HepG2 (cell line): ENCODE measurements around the gene DSTYK. TPM values are rescaled to one million over a fixed set of nuclear protein-coding genes. Genes with fewer than 3 reads are reported as not detected.

ENCODE experiments used
- ATAC-seq: fragments of 200-7000 bp; cut with Tn5 transposase; 3 replicates; pipeline ENCODE4 v1.9.1; 2020; ENCODE audit warnings: mild to moderate bottlenecking, moderate library complexity
- BruUV-seq: library from RNA; stranded (reverse); fragments of 400-500 nt; replicated peaks from 2 replicates; lab custom pipeline; 2021; lab: Mats Ljungman, UMichigan
- CTCF ChIA-PET: fragments of 300-600 bp; formaldehyde crosslinking; extraction: SDS; loops from one replicate; lab custom pipeline; 2021; ENCODE audit warnings: low total read pairs, inconsistent platforms, low intra/inter-chr PET ratio; lab: Yijun Ruan, JAX
- POLR2A ChIA-PET: fragments of 350-600 bp; sonication (Branson Sonifier 250); formaldehyde crosslinking; loops from one replicate; lab custom pipeline; 2020; ENCODE audit warnings: antibody characterized with exemption, inconsistent platforms; lab: Yijun Ruan, JAX
- DNase-seq: peaks from one replicate; pipeline ENCODE4 v3.0.0-alpha.2; 2015; ENCODE audit warnings: low spot score
- FAIRE-seq: peaks from 3 replicates; lab custom pipeline; 2011; peaks lifted over from hg19 to GRCh38; lab: Jason Lieb, UNC
- H2AFZ ChIP-seq: one replicate; pipeline ENCODE4 v1.6.1; 2011; ENCODE audit warnings: low read length, inconsistent platforms
- H3K27ac ChIP-seq: fragments of 300-600 bp; 3 replicates; pipeline ENCODE4 v1.8.0; 2011; ENCODE audit warnings: mixed run types, mild to moderate bottlenecking, mixed read lengths, low read length, inconsistent platforms; ENCODE audit not compliant: insufficient read depth; ENCODE audit errors: extremely low read length
- H3K27me3 ChIP-seq, 2 experiments: fragments of 200-600 bp in 1 of 2; 2 replicates in 1 of 2; 3 replicates in 1 of 2; pipeline versions ENCODE4 v1.6.0 to v1.8.0; 2011; ENCODE audit warnings: low read length in 2 of 2, mild to moderate bottlenecking in 2 of 2, moderate library complexity in 2 of 2, inconsistent platforms in 1 of 2; ENCODE audit not compliant: insufficient read depth in 2 of 2, control insufficient read depth in 1 of 2
- H3K36me3 ChIP-seq, 2 experiments: fragments of 200-600 bp in 1 of 2; replicated peaks in 1 of 2; 2 replicates in 1 of 2; 3 replicates in 1 of 2; pipeline versions ENCODE4 v1.5.1 to v1.8.0; 2011; ENCODE audit warnings: low read length in 2 of 2, inconsistent platforms in 1 of 2; ENCODE audit not compliant: insufficient read depth in 2 of 2, control insufficient read depth in 1 of 2
- H3K4me1 ChIP-seq: 2 replicates; pipeline ENCODE4 v1.5.1; 2012; ENCODE audit warnings: low read length, inconsistent platforms; ENCODE audit not compliant: insufficient read depth
- H3K4me2 ChIP-seq: 2 replicates; pipeline ENCODE4 v1.6.0; 2011; ENCODE audit warnings: low read depth, low read length, inconsistent platforms
- H3K4me3 ChIP-seq, 3 experiments: fragments of 200-600 bp in 1 of 3; sonication (generic), shearing (Covaris generic) in 1 of 3; replicated peaks in 1 of 3; 2 replicates each; pipeline ENCODE4 v1.5.1; 2011 to 2016; ENCODE audit warnings: low read length in 3 of 3, inconsistent platforms in 2 of 3, low read depth in 2 of 3, mild to moderate bottlenecking in 2 of 3, control low read depth in 1 of 3, mixed read lengths in 1 of 3; ENCODE audit not compliant: insufficient read depth in 1 of 3
- H3K79me2 ChIP-seq: one replicate; pipeline ENCODE4 v1.6.1; 2011; ENCODE audit warnings: low read length, inconsistent platforms; ENCODE audit not compliant: insufficient read depth
- H3K9ac ChIP-seq: 2 replicates; pipeline ENCODE4 v1.6.0; 2011; ENCODE audit warnings: mild to moderate bottlenecking, low read depth, low read length, inconsistent platforms; ENCODE audit not compliant: insufficient read depth
- H3K9me3 ChIP-seq: 2 replicates; pipeline ENCODE4 v1.5.1; 2012; ENCODE audit warnings: mild to moderate bottlenecking, low read length
- H4K20me1 ChIP-seq: 2 replicates; pipeline ENCODE4 v1.6.0; 2011; ENCODE audit warnings: inconsistent platforms, mild to moderate bottlenecking, low read length, moderate library complexity; ENCODE audit not compliant: insufficient read depth
- CCDC6 ChIP-seq: sonication (generic); formaldehyde crosslinking; IDR thresholded peaks from 2 replicates; pipeline ENCODE4 v1.8.1; 2022; ENCODE audit warnings: mild to moderate bottlenecking, missing genetic modification reagents, moderate library complexity
- CREBL2 ChIP-seq: sonication (generic); formaldehyde crosslinking; IDR thresholded peaks from 2 replicates; pipeline ENCODE4 v1.8.1; 2023; ENCODE audit warnings: missing genetic modification reagents, mild to moderate bottlenecking, borderline replicate concordance
- FOSL2 ChIP-seq: sonication (generic); formaldehyde crosslinking; IDR thresholded peaks from 2 replicates; pipeline ENCODE4 v1.4.0; 2020; ENCODE audit warnings: missing genetic modification reagents
- FOXK1 ChIP-seq: sonication (generic); formaldehyde crosslinking; IDR thresholded peaks from 2 replicates; pipeline ENCODE4 v1.4.0; 2020; ENCODE audit warnings: low read depth, missing genetic modification reagents, borderline replicate concordance
- HOXD1 ChIP-seq: sonication (generic); formaldehyde crosslinking; IDR thresholded peaks from 2 replicates; pipeline ENCODE4 v1.5.0; 2020; ENCODE audit warnings: missing genetic modification reagents
- MAX ChIP-seq: IDR thresholded peaks from 2 replicates; pipeline ENCODE4 v1.6.1; 2012; ENCODE audit warnings: inconsistent platforms
- NCOR1 ChIP-seq: fragments of 200-600 bp; sonication (generic); IDR thresholded peaks from 2 replicates; pipeline ENCODE4 v1.7.0; 2017; ENCODE audit warnings: antibody characterized with exemption, low read length, borderline replicate concordance
- PBX3 ChIP-seq: sonication (generic); formaldehyde crosslinking; IDR thresholded peaks from 2 replicates; pipeline ENCODE4 v1.8.1; 2023; ENCODE audit warnings: missing genetic modification reagents, inconsistent platforms, borderline replicate concordance
- REPIN1 ChIP-seq: sonication (generic); formaldehyde crosslinking; IDR thresholded peaks from 2 replicates; pipeline ENCODE4 v1.8.0; 2022; ENCODE audit warnings: missing genetic modification reagents, low read depth, mild to moderate bottlenecking, borderline replicate concordance
- SMC3 ChIP-seq: IDR thresholded peaks from 2 replicates; pipeline ENCODE4 v1.6.1; 2011; ENCODE audit warnings: low read length, improper control_type of control experiment
- SP2 ChIP-seq: sonication (generic); formaldehyde crosslinking; IDR thresholded peaks from 2 replicates; pipeline ENCODE4 v1.5.1; 2020; ENCODE audit warnings: mild to moderate bottlenecking, missing genetic modification reagents
- STAT6 ChIP-seq: sonication (generic); formaldehyde crosslinking; IDR thresholded peaks from 2 replicates; pipeline ENCODE4 v1.4.0; 2020; ENCODE audit warnings: missing genetic modification reagents, mild to moderate bottlenecking, borderline replicate concordance
- YEATS4 ChIP-seq: sonication (generic); formaldehyde crosslinking; IDR thresholded peaks from 2 replicates; pipeline ENCODE4 v1.4.0; 2020; ENCODE audit warnings: missing genetic modification reagents, borderline replicate concordance
- ZBTB38 ChIP-seq: sonication (generic); formaldehyde crosslinking; IDR thresholded peaks from 2 replicates; pipeline ENCODE4 v1.5.1; 2020; ENCODE audit warnings: mild to moderate bottlenecking, missing genetic modification reagents
- ZBTB44 ChIP-seq: sonication (generic); formaldehyde crosslinking; IDR thresholded peaks from 2 replicates; pipeline ENCODE4 v1.4.0; 2020; ENCODE audit warnings: missing genetic modification reagents
- ZNF513 ChIP-seq: sonication (generic); formaldehyde crosslinking; conservative IDR thresholded peaks from 2 replicates; pipeline ENCODE4 v1.5.0; 2020; ENCODE audit warnings: missing genetic modification reagents
- ZNF549 ChIP-seq: sonication (generic); formaldehyde crosslinking; IDR thresholded peaks from 2 replicates; pipeline ENCODE4 v1.5.0; 2020; ENCODE audit warnings: missing genetic modification reagents
- ZNF563 ChIP-seq: sonication (generic); formaldehyde crosslinking; IDR thresholded peaks from 2 replicates; pipeline ENCODE4 v1.8.0; 2022; ENCODE audit warnings: mild to moderate bottlenecking, moderate library complexity, missing genetic modification reagents
- WGBS: methylation state at CpG from one replicate; pipeline ENCODE4 v1.1.6; 2017; ENCODE audit warnings: low lambda C conversion rate; 5-methylcytosine and 5-hydroxymethylcytosine counted together
- in situ Hi-C: cut with HindIII; loops from 2 replicates; pipeline ENCODE4 v1.10.0; 2017; ENCODE audit warnings: low pct_unique_long_range_greater_than_20kb; ENCODE audit not compliant: extremely low pct_ligation_motif_present
- intact Hi-C: fragments of 100-400 bp; cut with micrococcal nuclease; formaldehyde crosslinking; loops from one replicate; pipeline ENCODE4 v1.10.0; 2022; ENCODE audit not compliant: unreplicated experiment
- polyA plus RNA-seq, 8 experiments: library from polyadenylated mRNA; depleted of rRNA in 3 of 8; stranded (reverse) in 7 of 8; unstranded in 1 of 8; fragments of >200 nt; fragmentation: Illumina TruSeq in 4 of 8; extraction: Trizol in 4 of 8; gene quantifications; 2 replicates each; pipeline versions ENCODE4 v1.2.1 to v1.2.3, GENCODE V29; 2011 to 2016; ENCODE audit warnings: low read depth in 4 of 8, missing spikeins in 1 of 8, mixed read lengths in 1 of 8; ENCODE audit not compliant: insufficient read depth in 1 of 8
- total RNA-seq, 5 experiments: library from RNA; depleted of rRNA; stranded (reverse); fragments of >200 nt; fragmentation: Illumina TruSeq; extraction: Trizol; gene quantifications; 2 replicates each; pipeline ENCODE4 v1.2.3, GENCODE V29; 2016; ENCODE audit warnings: low read depth in 1 of 5

The DSTYK gene
- total and polyA plus RNA-seq, 2 of the 13 experiments (the other 11 are each of a cell fraction or from before 2014, with no cell fraction given), result 2.6 to 4.8 TPM

- DNase-seq (no peak), ATAC-seq (no peak), FAIRE-seq (no peak)
- H3K4me3 ChIP-seq, result no peak overlapping the region
- H3K27me3 ChIP-seq, result peaks cover 3 to 8% of the 10 kb centered on the region in 2 experiments; a peak in 2 of 5 replicates
- H3K79me2 ChIP-seq, result no peaks in the 10 kb centered on the region
- no peaks in the 10 kb centered on the region for H3K9me3 ChIP-seq
- no peak overlapping the region for H3K4me2 ChIP-seq
- 50% methylated on average over 3 of the region's 3 CpGs for WGBS
- no TSS peak for BruUV-seq
- peaks cover 2% of the 10 kb centered on the region for H3K4me1 ChIP-seq
- no peaks in the 10 kb centered on the region for H4K20me1 ChIP-seq
- intact Hi-C loops, result no loop called here
- in situ Hi-C loops, result no loop called here
- no peaks in the 10 kb centered on the region for H3K36me3 ChIP-seq
- CTCF ChIA-PET, result no interaction called here
- no peak overlapping the region for H3K9ac ChIP-seq
- H3K27ac ChIP-seq, result no peak overlapping the region
- H2AFZ ChIP-seq, result no peak overlapping the region
- POLR2A ChIA-PET, result no interaction called here
- TF ChIP-seq PBX3 (CRISPR knock-in tag), result no peak
- TF ChIP-seq ZNF549 (CRISPR knock-in tag), result no peak
- no peak for TF ChIP-seq ZNF513 (CRISPR knock-in tag)
- TF ChIP-seq FOSL2, result no peak
- no peak for TF ChIP-seq ZNF563
- TF ChIP-seq CREBL2 (CRISPR knock-in tag), result no peak
- TF ChIP-seq REPIN1 (CRISPR knock-in tag), result no peak
- TF ChIP-seq STAT6, result no peak
- TF ChIP-seq HOXD1 (CRISPR knock-in tag), result no peak
- no peak for TF ChIP-seq CCDC6 (CRISPR knock-in tag)
- TF ChIP-seq SP2, result no peak
- no peak for TF ChIP-seq NCOR1
- TF ChIP-seq ZBTB38 (CRISPR knock-in tag), result no peak
- TF ChIP-seq FOXK1, result no peak
- TF ChIP-seq MAX, result no peak
- TF ChIP-seq ZBTB44 (CRISPR knock-in tag), result no peak
- no peak for TF ChIP-seq YEATS4 (CRISPR knock-in tag)
- no peak for TF ChIP-seq SMC3
Measured at GRCh38 chr1:205217418-205217817, 5.9 kb upstream of the DSTYK start.
